NOMO-1 treated with DMSO at 0.1 percent for 48 hours (cell line): Measurements from ENCODE around the gene OTOG.

Experiments
- DNase-seq: peaks from one replicate; lab custom pipeline; 2025; ENCODE audit not compliant: unreplicated experiment; lab: John Stamatoyannopoulos, UW

The OTOG gene

GRCh38 chr11:17540807-17541206, 6.3 kb upstream of the OTOG start:
- no peak for DNase-seq

GRCh38 chr11:17541330-17541885, 5.7 kb upstream of the OTOG start:
- no peak for DNase-seq

GRCh38 chr11:17542249-17542648, 4.8 kb upstream of the OTOG start:
- no peak for DNase-seq

- DNase-seq = no peak
These were observed 4.0 kb upstream of the OTOG start for GRCh38 chr11:17543041-17543440.

- no peak for DNase-seq
These were observed 3.4 kb upstream of the OTOG start for GRCh38 chr11:17543574-17544180.

GRCh38 chr11:17544181-17544622, 2.9 kb upstream of the OTOG start, which contains the start of gene USH1C:
USH1C (minus strand) TSS chr11:17544416; CDS start chr11:17544307, 109 bp downstream.
- no peak for DNase-seq

GRCh38 chr11:17546240-17546639, 819 bp upstream of the OTOG start:
- no peak for DNase-seq

- no peak for DNase-seq
These were observed 873 bp downstream of the OTOG start for GRCh38 chr11:17547932-17548331.

GRCh38 chr11:17548444-17548843, 1.4 kb downstream of the OTOG start:
- no peak for DNase-seq

GRCh38 chr11:17550450-17551346, 3.6 kb downstream of the OTOG start:
- no peak for DNase-seq

GRCh38 chr11:17551347-17552040, 4.4 kb downstream of the OTOG start:
- no peak for DNase-seq

- DNase-seq = no peak
These were observed 4.9 kb downstream of the OTOG start for GRCh38 chr11:17552041-17552355.

GRCh38 chr11:17552392-17553248, 5.6 kb downstream of the OTOG start:
- DNase-seq = no peak

- DNase-seq = no peak
These were observed 6.1 kb downstream of the OTOG start for GRCh38 chr11:17553249-17553546.

GRCh38 chr11:17554487-17554886, 7.4 kb downstream of the OTOG start:
- DNase-seq = no peak

- DNase-seq = no peak
These were observed 9.9 kb downstream of the OTOG start for GRCh38 chr11:17556999-17557398.

GRCh38 chr11:17558025-17558780, 11.1 kb downstream of the OTOG start:
- no peak for DNase-seq

- DNase-seq = no peak
These were observed 11.9 kb downstream of the OTOG start for GRCh38 chr11:17558916-17559315.

- no peak for DNase-seq
These were observed 12.5 kb downstream of the OTOG start for GRCh38 chr11:17559341-17560087.
